HEK293 (cell line): ENCODE measurements around the gene MRPL21.

ENCODE experiments used
- CTCF ChIP-seq: fragments of 450-650 bp; formaldehyde crosslinking; IDR thresholded peaks from 2 replicates; pipeline ENCODE4 v1.5.1; 2016; ENCODE audit warnings: missing biosample characterization, missing genetic modification characterization
- PATZ1 ChIP-seq: fragments of 450-650 bp; formaldehyde crosslinking; IDR thresholded peaks from 2 replicates; pipeline ENCODE4 v1.5.1; 2016; ENCODE audit warnings: missing biosample characterization, missing genetic modification characterization
- REST ChIP-seq: fragments of 450-650 bp; formaldehyde crosslinking; IDR thresholded peaks from 2 replicates; pipeline ENCODE4 v1.5.1; 2016; ENCODE audit warnings: missing biosample characterization, missing genetic modification characterization
- ZNF214 ChIP-seq: fragments of 450-650 bp; formaldehyde crosslinking; IDR thresholded peaks from 2 replicates; pipeline ENCODE4 v1.5.1; 2017; ENCODE audit warnings: missing biosample characterization, mild to moderate bottlenecking, missing genetic modification characterization, borderline replicate concordance
- ZNF324 ChIP-seq: fragments of 450-650 bp; formaldehyde crosslinking; IDR thresholded peaks from 2 replicates; pipeline ENCODE4 v1.5.1; 2016; ENCODE audit warnings: missing biosample characterization, missing genetic modification characterization
- ZNF544 ChIP-seq: fragments of 450-650 bp; formaldehyde crosslinking; IDR thresholded peaks from 2 replicates; pipeline ENCODE4 v1.5.0; 2017; ENCODE audit warnings: missing biosample characterization, missing genetic modification characterization
- ZNF549 ChIP-seq: fragments of 450-650 bp; IDR thresholded peaks from 2 replicates; pipeline ENCODE4 v1.5.1; 2018; ENCODE audit warnings: missing biosample characterization, missing genetic modification characterization, mild to moderate bottlenecking, inconsistent platforms, moderate library complexity
- ZNF639 ChIP-seq: fragments of 450-650 bp; formaldehyde crosslinking; IDR thresholded peaks from 2 replicates; pipeline ENCODE4 v1.5.1; 2016; ENCODE audit warnings: missing biosample characterization, missing genetic modification characterization
- ZNF747 ChIP-seq: fragments of 450-650 bp; formaldehyde crosslinking; IDR thresholded peaks from 2 replicates; pipeline ENCODE4 v1.5.1; 2016; ENCODE audit warnings: missing biosample characterization, missing genetic modification characterization

- TF ChIP-seq ZNF747 (tag by site-specific recombination) (no peak), ZNF549 (tag by site-specific recombination) (no peak), ZNF639 (tag by site-specific recombination) (no peak), CTCF (tag by site-specific recombination) (no peak), ZNF324 (tag by site-specific recombination) (no peak), ZNF544 (no peak), PATZ1 (no peak), ZNF214 (no peak), REST (tag by site-specific recombination) (no peak)
These were observed 33.2 kb downstream of the MRPL21 start for GRCh38 chr11:68870470-68870869.
